Hepatocyte (in vitro differentiated cells): Measurements from ENCODE around the gene SPATA31D3.
"Not testable (repeated sequence)": the region's sequence is repeated elsewhere in the genome, so short reads cannot be mapped to it uniquely, and the experiment has no call there.

Experiments used
- EZH2 ChIP-seq: fragments of 200-600 bp; sonication (generic); IDR thresholded peaks from 2 replicates; pipeline ENCODE4 v1.6.1; 2016; ENCODE audit warnings: antibody characterized with exemption, mild to moderate bottlenecking, borderline replicate concordance
- TF ChIP-seq, protein P1 (sequence below): fragments of 200-600 bp; sonication (generic); IDR thresholded peaks from 2 replicates; pipeline ENCODE4 v1.5.1; 2016; ENCODE audit warnings: antibody characterized with exemption, mild to moderate bottlenecking; ENCODE audit not compliant: poor library complexity

- TF ChIP-seq, protein P1, sequence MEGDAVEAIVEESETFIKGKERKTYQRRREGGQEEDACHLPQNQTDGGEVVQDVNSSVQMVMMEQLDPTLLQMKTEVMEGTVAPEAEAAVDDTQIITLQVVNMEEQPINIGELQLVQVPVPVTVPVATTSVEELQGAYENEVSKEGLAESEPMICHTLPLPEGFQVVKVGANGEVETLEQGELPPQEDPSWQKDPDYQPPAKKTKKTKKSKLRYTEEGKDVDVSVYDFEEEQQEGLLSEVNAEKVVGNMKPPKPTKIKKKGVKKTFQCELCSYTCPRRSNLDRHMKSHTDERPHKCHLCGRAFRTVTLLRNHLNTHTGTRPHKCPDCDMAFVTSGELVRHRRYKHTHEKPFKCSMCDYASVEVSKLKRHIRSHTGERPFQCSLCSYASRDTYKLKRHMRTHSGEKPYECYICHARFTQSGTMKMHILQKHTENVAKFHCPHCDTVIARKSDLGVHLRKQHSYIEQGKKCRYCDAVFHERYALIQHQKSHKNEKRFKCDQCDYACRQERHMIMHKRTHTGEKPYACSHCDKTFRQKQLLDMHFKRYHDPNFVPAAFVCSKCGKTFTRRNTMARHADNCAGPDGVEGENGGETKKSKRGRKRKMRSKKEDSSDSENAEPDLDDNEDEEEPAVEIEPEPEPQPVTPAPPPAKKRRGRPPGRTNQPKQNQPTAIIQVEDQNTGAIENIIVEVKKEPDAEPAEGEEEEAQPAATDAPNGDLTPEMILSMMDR, result not testable (repeated sequence)
- TF ChIP-seq EZH2, result not testable (repeated sequence)
Measured at GRCh38 chr9:81988472-81988871, 45.2 kb downstream of the SPATA31D3 start, which contains the start of gene SPATA31D1.
